LoVo (cell line): ENCODE measurements around the gene CDKAL1.
A peak's percentile ranks its signal among the peaks of the same experiment; 100 is the strongest.

Source experiments
- DNase-seq: peaks from one replicate; pipeline ENCODE4 v3.0.0-alpha.2; 2016; ENCODE audit warnings: low spot score

Gene CDKAL1

GRCh38 chr6:21107796-21108195 lies 573.5 kb downstream of the CDKAL1 start:
- DNase-seq, result no peak

DNA sequence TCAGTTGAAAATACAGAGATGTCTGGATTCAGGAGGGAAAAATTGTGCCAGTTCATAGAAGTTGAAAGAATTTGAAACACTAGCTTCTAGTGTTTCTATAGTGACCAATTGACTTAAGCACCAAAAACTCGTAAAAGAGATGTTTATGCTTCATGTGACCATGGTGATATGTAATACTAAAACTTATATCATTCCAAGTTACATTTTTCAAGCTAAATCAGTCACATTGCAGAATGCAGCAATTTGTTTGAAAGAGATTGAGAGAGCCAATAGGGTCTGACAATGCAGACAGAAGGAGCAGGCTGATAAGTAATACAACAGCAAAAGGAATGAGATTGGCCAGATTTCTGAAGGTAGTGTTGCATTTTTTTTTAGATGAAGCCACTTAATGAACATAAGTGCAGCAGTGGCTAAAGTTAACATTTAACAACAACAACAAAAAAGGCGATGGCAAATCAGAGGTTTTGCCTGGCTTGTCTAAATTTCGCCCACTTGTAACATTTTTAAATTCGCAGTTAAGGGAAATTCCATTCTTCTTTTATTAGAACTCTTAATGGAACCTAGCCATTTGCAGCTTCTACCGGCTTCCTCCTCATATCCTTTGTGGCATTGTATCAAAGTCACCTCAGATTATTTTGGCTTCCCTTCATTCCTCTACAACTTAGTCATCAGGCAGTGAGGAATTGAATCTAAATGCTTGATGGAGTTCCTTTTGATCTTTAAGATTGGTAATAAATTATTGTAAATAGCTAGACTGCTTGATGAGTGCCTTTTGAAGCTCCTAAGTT lies 575.3 kb downstream of the CDKAL1 start:
- peak; percentile 68 for DNase-seq

- no peak for DNase-seq
Observed at GRCh38 chr6:21110684-21111083, 576.4 kb downstream of the CDKAL1 start.

DNA sequence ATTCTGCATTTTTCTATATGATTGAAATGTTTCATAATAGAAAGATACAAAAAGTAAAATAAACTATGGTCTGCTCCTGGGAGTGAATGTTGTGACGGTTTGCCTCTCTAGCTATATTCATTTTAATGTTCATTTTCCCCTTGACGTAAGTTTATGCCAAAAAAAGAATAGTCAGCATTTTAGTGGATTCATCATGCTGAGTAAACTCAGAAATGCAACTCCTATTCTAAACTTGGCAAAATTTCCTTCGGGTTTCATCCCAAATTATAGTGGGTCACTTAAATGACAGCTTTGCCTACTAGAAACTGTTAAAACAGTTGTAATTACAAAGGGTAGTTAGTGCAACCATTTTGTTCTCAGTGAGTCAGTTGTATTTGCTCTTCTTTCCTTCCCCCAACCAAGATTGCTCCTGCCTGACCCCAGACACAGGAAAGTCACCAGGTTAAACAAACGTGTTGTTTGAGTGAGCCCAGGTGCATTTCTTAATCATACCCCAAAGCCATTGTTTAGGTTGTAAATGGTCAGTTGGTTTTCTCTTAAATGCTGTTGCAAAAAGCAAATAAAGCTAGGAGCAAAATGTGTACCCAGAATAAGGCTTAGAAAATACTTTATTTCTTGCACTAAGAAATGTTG lies 577.0 kb downstream of the CDKAL1 start:
- DNase-seq, result peak; percentile 13

GRCh38 chr6:21115111-21115510 lies 580.9 kb downstream of the CDKAL1 start:
- DNase-seq, result no peak

- DNase-seq, result no peak
Observed at GRCh38 chr6:21116736-21117135, 582.5 kb downstream of the CDKAL1 start.

- no peak for DNase-seq
Observed at GRCh38 chr6:21118216-21118780, 584.0 kb downstream of the CDKAL1 start.

GRCh38 chr6:21121636-21122136 lies 587.4 kb downstream of the CDKAL1 start:
- no peak for DNase-seq

GRCh38 chr6:21123507-21124436 lies 589.5 kb downstream of the CDKAL1 start:
- DNase-seq, result no peak

DNA sequence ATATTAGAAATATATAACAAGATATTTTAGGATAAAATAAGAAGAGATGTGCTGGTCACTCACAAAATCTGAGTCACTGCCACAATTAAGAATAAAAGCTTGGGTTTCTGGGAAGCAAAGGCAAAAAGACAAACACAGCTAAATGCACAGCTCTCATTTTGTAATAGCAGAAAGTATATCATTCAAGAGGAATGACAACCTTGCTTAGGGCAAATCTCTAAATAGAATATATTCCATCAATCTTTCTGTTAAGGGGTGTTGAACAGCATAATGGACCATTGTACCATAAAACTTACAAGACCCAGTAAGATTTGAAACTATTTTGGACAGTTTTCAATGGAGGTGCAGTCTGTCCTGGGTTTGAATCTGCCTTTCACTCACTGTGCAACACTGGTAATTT lies 594.3 kb downstream of the CDKAL1 start:
- DNase-seq, result no peak

DNA sequence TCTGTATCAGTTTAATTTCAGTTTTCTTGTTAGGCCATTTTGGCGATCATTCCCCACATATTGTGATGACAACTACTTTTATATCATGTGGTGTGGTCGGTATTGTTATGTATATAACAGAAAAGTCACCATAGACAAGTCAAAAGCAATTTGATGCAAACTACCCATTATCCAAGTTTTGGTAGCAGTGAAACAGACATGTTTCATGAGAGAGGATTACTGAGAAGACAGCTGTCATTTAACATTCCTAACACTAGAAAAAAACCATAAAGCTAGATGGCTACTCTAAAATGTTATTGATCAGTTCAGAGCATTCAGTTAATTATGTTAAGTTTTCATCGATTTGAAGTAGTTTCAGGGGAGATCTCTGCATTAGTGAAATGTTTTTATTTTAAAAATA lies 597.1 kb downstream of the CDKAL1 start:
- no peak for DNase-seq

DNA sequence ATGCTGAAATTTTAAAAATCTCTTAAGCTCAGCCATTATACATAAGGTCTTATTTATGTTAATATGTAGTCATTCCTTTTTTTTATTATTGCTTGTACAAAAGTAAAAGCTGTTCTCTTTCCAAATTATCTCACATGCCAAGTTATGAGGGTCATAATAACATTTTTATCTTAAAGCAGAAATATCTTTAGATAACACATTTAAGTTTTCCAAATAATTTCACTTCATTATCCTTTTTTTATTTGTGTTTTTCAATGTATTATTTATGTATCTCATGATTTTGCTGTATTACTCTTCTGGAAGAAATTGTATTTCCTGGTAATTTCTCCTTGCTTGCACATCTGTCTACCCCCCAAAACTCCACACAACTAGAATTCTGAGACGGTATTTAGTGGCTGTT lies 598.2 kb downstream of the CDKAL1 start:
- no peak for DNase-seq

DNA sequence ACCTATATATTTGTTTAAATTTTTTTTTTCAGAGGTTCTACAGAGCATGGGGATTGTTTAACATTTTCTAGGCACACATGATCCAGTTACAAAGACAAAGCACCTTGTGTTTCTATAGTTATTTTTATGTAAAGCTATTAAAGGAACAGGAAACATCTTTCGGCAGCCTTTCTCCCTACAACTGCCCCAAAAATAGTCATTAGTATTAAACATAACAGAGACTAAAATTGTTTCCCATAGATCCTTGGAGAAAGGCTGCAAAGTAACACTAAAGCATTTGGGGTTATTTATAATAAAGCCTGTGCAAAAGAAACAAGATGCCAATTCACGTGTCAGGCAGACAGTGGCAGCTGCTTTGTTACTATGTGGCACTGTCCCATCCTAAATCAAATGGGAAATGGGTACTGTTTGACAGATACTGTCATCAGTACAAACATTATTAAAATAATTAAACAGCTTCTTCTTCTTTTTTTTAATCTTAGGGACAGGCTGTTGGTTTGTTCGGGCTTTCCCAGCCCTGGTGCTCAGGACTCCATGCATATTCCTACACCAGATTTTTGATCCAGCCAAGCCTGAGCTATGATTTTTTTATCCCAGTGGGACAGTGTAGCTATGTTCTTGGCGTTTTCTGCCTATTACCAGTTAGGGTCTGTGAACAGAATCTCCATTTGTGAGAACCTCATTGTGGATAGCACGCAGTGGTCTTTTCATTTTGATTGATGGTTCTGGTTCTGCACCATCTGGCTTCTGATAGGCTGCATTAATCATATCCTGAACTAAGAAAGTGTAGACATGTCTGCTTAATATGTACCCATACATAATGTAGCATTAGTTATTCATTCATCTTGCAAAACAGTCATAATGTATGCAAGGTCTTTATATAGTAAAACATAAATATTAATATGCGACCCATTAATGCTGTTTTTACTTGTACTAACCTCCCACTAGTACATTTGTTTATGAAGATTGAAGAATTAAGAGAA lies 598.9 kb downstream of the CDKAL1 start:
- no peak for DNase-seq

DNA sequence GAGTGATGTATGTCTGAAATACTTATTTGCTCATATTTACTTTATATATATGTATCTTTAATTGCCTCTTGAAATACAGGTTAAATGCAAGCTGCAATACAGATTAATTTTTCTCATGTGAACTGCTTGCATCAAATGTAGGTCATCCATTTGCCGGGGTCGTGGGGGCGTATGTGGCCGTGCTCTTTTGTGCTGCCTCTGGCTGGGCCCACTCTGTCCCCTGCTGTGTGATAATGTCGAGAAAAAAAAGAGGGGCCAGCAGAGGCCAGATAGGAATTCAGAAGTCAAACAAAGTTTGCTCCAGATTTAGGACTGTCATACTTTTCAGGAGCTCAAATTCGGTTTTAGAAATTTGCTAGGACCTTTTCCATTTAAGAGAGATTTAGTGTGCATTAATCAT lies 599.6 kb downstream of the CDKAL1 start:
- no peak for DNase-seq

DNA sequence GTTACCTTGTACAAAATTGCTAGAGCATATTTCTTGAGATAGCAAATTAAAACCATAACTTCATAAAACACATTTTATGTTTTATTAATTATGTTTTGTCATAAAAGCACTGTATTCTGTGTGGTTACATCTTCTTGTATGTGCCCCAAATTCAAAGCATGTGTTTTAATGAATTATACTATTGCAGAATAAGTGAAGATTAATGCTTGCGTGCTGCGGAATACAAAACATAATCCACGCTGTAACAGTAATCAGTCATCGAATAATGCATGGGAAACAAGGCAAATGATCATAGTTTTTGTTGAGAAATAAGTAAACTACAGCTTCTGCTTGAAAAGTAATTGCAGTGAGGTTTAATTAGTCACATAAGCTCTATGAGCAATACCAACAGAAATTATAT lies 600.1 kb downstream of the CDKAL1 start:
- no peak for DNase-seq

DNA sequence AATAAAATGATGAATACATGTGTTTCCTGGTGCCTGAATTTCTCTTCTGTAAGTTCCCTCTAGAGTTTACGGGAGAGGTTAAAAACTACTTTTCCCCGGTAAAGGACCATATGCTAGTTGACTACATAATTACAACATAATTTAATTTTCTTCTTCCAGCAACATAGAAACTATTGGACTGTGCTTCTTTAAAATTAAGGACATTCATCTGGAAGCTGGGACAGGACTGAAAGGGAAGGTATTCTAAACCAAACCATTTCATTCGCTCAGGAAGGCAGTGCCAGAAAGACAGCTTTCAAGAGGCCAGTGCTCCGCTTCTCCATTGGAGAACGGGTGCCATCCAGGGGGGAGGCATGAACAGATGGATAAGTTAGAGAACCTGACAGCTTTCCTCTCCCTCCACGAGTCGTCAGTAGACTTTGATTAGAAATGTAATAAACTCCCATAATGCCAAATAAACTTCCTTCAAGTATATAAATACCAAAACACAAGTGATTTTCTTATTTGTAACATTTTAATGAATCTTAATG lies 601.3 kb downstream of the CDKAL1 start:
- no peak for DNase-seq

DNA sequence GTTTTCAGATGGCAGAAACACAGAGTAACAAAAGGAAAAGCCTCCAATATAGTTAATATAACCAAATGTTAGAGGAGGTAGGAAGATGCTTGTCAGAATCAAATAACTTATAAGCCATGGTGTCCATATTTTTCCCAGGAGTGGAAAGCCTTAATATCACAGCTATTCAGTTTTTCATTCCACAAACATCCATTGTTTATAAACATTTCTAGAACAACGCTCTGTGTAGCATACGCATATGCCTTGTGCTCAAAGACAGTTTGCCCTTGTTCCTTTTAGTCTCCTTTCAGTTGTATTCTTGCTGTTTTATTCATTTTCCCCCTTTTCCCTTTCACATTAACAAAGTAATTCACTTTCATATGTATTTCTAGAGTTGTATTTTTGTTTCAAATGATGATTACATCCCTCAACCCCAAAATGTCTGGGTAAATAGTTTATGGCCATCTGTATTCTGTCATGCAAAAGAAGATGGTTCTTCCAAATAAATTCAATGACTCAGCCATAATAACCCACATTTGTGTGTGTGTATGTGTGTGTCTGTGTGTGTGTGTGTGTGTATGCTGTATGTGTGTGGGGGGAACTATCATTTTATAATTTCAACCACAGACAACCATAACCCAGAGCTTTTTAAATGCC lies 603.6 kb downstream of the CDKAL1 start:
- no peak for DNase-seq

DNA sequence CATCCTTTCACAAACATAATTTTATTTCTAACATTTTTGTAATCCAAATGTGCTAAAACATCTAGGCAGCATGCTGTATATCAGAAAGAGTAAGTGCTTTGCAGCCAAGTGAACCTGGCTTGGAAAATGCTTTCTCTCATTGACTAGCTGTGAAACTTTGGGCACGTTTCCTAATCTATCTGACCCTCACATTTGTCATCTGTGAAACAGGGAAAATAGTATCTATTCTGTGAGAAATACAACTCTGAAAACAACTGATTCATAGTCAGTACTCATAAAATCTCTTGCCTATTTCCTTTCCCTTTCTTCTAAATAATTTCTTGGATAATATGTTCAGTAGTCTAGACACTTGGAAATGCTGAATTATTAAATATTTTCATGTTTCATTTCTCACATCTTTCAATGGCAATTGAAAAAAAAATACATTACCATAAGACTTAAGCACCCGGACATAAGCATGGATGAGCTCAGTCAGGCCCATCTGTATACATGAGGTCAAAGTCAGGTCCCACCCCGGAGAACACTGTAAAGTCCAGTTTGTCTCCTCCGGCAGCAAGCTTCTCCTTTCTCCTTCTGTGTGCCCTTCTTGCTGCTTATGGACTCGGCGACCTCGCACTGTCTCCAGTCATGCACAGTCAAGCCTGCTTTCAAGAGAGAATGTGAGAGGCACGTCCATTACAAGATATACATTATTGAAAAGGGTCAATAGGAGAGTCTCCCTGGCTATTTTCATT lies 604.2 kb downstream of the CDKAL1 start:
- DNase-seq, result no peak

DNA sequence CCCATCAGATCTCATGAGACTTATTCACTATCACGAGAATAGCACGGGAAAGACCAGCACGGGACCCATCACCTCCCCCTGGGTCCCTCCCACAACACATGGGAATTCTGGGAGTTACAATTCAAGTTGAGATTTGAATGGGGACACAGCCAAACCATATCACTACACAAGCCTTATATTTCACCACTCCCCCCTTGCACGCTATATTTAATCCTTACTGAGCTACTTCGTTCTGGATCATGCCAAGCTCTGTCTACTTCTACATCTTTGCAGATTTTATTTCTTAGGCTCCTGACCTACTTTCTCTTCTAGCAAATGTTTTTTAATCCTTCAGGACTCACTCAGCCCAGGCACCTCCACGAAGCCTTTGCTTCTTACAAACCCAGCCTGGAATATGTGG lies 606.7 kb downstream of the CDKAL1 start:
- DNase-seq, result no peak
